K562 (cell line): Measurements from ENCODE around the gene HDHD3. TPM values are rescaled to one million over a fixed set of nuclear protein-coding genes. Genes with fewer than 3 reads are reported as not detected.

Experiments used
- ARID3A ChIP-seq: IDR thresholded peaks from 2 replicates; pipeline ENCODE4 v1.6.1; 2012; ENCODE audit warnings: low read depth, low read length, improper control_type of control experiment, borderline replicate concordance
- GATAD2B ChIP-seq: fragments of 450-650 bp; IDR thresholded peaks from 2 replicates; pipeline ENCODE4 v1.6.1; 2017; ENCODE audit warnings: mild to moderate bottlenecking, borderline replicate concordance
- MYNN ChIP-seq, 2 experiments: sonication (generic); formaldehyde crosslinking in 1 of 2; IDR thresholded peaks; 2 replicates each; pipeline versions ENCODE4 v1.5.0 to v1.6.1; 2016 to 2020; ENCODE audit warnings: antibody characterized with exemption in 1 of 2, missing genetic modification reagents in 1 of 2
- NKRF ChIP-seq: fragments of 450-650 bp; IDR thresholded peaks from 2 replicates; pipeline ENCODE4 v1.6.1; 2016; ENCODE audit warnings: borderline replicate concordance
- NR2F6 ChIP-seq: fragments of 450-650 bp; formaldehyde crosslinking; IDR thresholded peaks from 2 replicates; pipeline ENCODE4 v1.4.0; 2020; ENCODE audit warnings: mild to moderate bottlenecking
- PBX2 ChIP-seq, 2 experiments: IDR thresholded peaks in 1 of 2; conservative IDR thresholded peaks in 1 of 2; 2 replicates each; pipeline ENCODE4 v1.6.1; 2016; ENCODE audit warnings: low read depth in 2 of 2, mild to moderate bottlenecking in 1 of 2, missing compliant biosample characterization in 1 of 2, missing genetic modification characterization in 1 of 2, moderate library complexity in 1 of 2
- SUPT5H ChIP-seq: fragments of 450-650 bp; IDR thresholded peaks from 2 replicates; pipeline ENCODE4 v1.6.1; 2016
- ZBTB7A ChIP-seq: IDR thresholded peaks from 2 replicates; pipeline ENCODE4 v1.6.1; 2011; ENCODE audit warnings: low read depth, mild to moderate bottlenecking, low read length, moderate library complexity, borderline replicate concordance; ENCODE audit not compliant: control insufficient read depth
- ZNF444 ChIP-seq: fragments of 250-450 bp; sonication (Bioruptor Pico); IDR thresholded peaks from 2 replicates; pipeline ENCODE4 v1.4.0; 2020; ENCODE audit warnings: mild to moderate bottlenecking, moderate library complexity
- ZNF780A ChIP-seq: fragments of 250-450 bp; sonication (Bioruptor Pico); IDR thresholded peaks from 2 replicates; pipeline ENCODE4 v1.5.0; 2021; ENCODE audit warnings: mild to moderate bottlenecking
- ZSCAN29 ChIP-seq: fragments of 450-650 bp; IDR thresholded peaks from 2 replicates; pipeline ENCODE4 v1.6.1; 2017
- polyA plus RNA-seq, 8 experiments: library from polyadenylated mRNA; depleted of rRNA in 4 of 8; stranded (reverse) in 5 of 8; unstranded in 3 of 8; fragments of >200 nt; fragmentation: Nextera tagmentation in 2 of 8; fragmentation: Illumina TruSeq in 1 of 8; extraction: Ambion mirVana in 2 of 8; extraction: Trizol in 1 of 8; gene quantifications; 2 replicates each; pipeline versions ENCODE4 v1.2.1 to v1.2.3, GENCODE V29; 2011 to 2014; ENCODE audit warnings: inconsistent platforms in 1 of 8, missing spikeins in 1 of 8
- total RNA-seq, 7 experiments: library from RNA; depleted of rRNA in 6 of 7; stranded (reverse); fragments of >200 nt in 6 of 7; fragmentation: Illumina TruSeq in 2 of 7; extraction: Trizol in 2 of 7; gene quantifications; 2 replicates each; pipeline versions ENCODE4 v1.2.1 to v1.2.3, GENCODE V29; 2011 to 2021; ENCODE audit warnings: low replicate concordance in 1 of 7
- TF ChIP-seq, protein P1 (sequence below): sonication (generic); formaldehyde crosslinking; IDR thresholded peaks from 2 replicates; pipeline ENCODE4 v1.8.0; 2022; ENCODE audit warnings: mild to moderate bottlenecking, low read depth, missing genetic modification reagents
- TF ChIP-seq, protein P2 (sequence below): sonication (generic); formaldehyde crosslinking; IDR thresholded peaks from 2 replicates; pipeline ENCODE4 v1.8.0; 2022; ENCODE audit warnings: missing genetic modification reagents, mild to moderate bottlenecking, moderate library complexity, borderline replicate concordance
- TF ChIP-seq, protein P3 (sequence below): fragments of 250-450 bp; sonication (Bioruptor Pico); IDR thresholded peaks from 2 replicates; pipeline ENCODE4 v1.4.0; 2020; ENCODE audit warnings: mild to moderate bottlenecking, moderate library complexity, borderline replicate concordance

Gene HDHD3
- total and polyA plus RNA-seq, 9 of the 15 experiments (the other 6 are each of a cell fraction or from before 2014, with no cell fraction given) = 1.1 to 19.1 (median 10.9) TPM

GRCh38 chr9:113410207-113410864 lies 33.5 kb upstream of the HDHD3 start, which contains the start of the genes C9orf43 and POLE3 (continued):
- TF ChIP-seq NKRF (peak; percentile 93), GATAD2B (peak; percentile 32; the same call in 1 of the 2 replicates), ZBTB7A (peak; percentile 41; the same call in 1 of the 2 replicates), PBX2 (CRISPR knock-in tag; IDR thresholded peaks at IDR 0.05; ENCODE audit: low read depth) (no peak), PBX2 (tag; conservative IDR thresholded peaks at IDR 0.05; ENCODE audit: low read depth) (no peak), MYNN (IDR thresholded peaks at IDR 0.05) (peak; percentile 33; the same call in 1 of the 2 replicates), MYNN (CRISPR knock-in tag; IDR thresholded peaks at IDR 0.05) (no peak), ZNF780A (no peak), ARID3A (0 out of 2 replicates have a peak, but pooled peaks have one; percentile 41), SUPT5H (peak; percentile 81), ZNF444 (CRISPR knock-in tag) (no peak), NR2F6 (CRISPR knock-in tag) (no peak), ZSCAN29 (peak; percentile 85)
- TF ChIP-seq, protein P1, sequence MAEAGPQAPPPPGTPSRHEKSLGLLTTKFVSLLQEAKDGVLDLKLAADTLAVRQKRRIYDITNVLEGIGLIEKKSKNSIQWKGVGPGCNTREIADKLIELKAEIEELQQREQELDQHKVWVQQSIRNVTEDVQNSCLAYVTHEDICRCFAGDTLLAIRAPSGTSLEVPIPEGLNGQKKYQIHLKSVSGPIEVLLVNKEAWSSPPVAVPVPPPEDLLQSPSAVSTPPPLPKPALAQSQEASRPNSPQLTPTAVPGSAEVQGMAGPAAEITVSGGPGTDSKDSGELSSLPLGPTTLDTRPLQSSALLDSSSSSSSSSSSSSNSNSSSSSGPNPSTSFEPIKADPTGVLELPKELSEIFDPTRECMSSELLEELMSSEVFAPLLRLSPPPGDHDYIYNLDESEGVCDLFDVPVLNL = peak; percentile 76; the same call in 1 of the 2 replicates
- TF ChIP-seq, protein P2, sequence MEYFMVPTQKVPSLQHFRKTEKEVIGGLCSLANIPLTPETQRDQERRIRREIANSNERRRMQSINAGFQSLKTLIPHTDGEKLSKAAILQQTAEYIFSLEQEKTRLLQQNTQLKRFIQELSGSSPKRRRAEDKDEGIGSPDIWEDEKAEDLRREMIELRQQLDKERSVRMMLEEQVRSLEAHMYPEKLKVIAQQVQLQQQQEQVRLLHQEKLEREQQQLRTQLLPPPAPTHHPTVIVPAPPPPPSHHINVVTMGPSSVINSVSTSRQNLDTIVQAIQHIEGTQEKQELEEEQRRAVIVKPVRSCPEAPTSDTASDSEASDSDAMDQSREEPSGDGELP = peak; percentile 89
- TF ChIP-seq, protein P3, sequence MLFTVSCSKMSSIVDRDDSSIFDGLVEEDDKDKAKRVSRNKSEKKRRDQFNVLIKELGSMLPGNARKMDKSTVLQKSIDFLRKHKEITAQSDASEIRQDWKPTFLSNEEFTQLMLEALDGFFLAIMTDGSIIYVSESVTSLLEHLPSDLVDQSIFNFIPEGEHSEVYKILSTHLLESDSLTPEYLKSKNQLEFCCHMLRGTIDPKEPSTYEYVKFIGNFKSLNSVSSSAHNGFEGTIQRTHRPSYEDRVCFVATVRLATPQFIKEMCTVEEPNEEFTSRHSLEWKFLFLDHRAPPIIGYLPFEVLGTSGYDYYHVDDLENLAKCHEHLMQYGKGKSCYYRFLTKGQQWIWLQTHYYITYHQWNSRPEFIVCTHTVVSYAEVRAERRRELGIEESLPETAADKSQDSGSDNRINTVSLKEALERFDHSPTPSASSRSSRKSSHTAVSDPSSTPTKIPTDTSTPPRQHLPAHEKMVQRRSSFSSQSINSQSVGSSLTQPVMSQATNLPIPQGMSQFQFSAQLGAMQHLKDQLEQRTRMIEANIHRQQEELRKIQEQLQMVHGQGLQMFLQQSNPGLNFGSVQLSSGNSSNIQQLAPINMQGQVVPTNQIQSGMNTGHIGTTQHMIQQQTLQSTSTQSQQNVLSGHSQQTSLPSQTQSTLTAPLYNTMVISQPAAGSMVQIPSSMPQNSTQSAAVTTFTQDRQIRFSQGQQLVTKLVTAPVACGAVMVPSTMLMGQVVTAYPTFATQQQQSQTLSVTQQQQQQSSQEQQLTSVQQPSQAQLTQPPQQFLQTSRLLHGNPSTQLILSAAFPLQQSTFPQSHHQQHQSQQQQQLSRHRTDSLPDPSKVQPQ (CRISPR knock-in tag) = no peak
